Gastroesophageal sphincter (tissue), 3 donors: ENCODE results near the gene MAP2K2.

Source experiments
- POLR2A ChIP-seq, 2 donors: fragments of 450-650 bp; IDR thresholded peaks; one replicate each; pipeline ENCODE4 v1.6.1; 2017; ENCODE audit warnings: antibody characterized with exemption in 2 of 2, mild to moderate bottlenecking in 2 of 2, moderate library complexity in 1 of 2
- TF ChIP-seq, protein P1 (sequence below), 4 experiments: fragments of 200-600 bp in 2 of 4; fragments of 450-650 bp in 2 of 4; sonication (generic) in 1 of 4; IDR thresholded peaks; one replicate each; pipeline ENCODE4 v1.5.1; 2017 to 2019; ENCODE audit warnings: antibody characterized with exemption in 4 of 4, mild to moderate bottlenecking in 2 of 4, moderate library complexity in 2 of 4

DNA sequence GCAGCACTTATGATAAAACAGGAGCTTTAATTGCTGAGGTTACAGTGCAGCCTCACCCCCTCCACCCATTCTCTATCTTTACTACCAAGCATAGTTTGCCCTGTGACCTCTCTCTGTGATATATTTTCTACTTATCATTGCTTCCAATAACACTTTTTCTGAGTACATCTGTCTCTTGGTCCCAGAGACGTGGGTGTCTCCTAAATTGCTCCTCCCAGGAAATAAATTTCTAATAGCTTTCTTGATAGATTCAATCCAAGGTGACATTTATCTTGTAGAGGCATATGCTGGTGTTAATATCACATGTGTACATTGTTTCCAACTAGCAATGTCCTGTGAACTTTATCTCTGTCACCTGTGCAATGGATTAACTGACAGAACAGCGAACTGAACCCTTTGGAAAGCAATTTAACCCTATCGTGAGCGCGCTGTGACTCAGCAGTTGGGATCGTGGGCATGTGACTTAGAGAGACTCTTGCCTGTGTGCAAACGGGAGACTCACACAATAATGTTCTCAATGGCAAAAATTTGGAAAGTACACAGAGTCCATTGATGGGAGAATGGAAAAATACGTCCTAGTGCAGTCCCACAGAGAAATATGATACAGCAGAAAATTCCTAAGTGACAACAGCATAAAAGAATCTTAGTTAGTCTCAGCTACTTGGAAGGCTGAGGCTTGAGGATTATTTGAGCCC, 7.0 kb upstream of the MAP2K2 start:
- TF ChIP-seq, protein P1, sequence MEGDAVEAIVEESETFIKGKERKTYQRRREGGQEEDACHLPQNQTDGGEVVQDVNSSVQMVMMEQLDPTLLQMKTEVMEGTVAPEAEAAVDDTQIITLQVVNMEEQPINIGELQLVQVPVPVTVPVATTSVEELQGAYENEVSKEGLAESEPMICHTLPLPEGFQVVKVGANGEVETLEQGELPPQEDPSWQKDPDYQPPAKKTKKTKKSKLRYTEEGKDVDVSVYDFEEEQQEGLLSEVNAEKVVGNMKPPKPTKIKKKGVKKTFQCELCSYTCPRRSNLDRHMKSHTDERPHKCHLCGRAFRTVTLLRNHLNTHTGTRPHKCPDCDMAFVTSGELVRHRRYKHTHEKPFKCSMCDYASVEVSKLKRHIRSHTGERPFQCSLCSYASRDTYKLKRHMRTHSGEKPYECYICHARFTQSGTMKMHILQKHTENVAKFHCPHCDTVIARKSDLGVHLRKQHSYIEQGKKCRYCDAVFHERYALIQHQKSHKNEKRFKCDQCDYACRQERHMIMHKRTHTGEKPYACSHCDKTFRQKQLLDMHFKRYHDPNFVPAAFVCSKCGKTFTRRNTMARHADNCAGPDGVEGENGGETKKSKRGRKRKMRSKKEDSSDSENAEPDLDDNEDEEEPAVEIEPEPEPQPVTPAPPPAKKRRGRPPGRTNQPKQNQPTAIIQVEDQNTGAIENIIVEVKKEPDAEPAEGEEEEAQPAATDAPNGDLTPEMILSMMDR (IDR thresholded peaks at IDR 0.05): no peak
- TF ChIP-seq POLR2A (IDR thresholded peaks at IDR 0.05): no peak
